Gastrocnemius medialis (tissue), 4 donors: Measurements from ENCODE around the gene GALNT17. TPM values are rescaled to one million over a fixed set of nuclear protein-coding genes. Genes with fewer than 3 reads are reported as not detected.

ENCODE experiments used
- ATAC-seq, 2 donors: fragments of 150-250 bp; one replicate each; pipeline ENCODE4 v1.9.1; 2016
- DNase-seq, 2 donors: peaks; one replicate each; pipeline ENCODE4 v3.0.0-alpha.2; 2019
- H3K27ac ChIP-seq, 4 donors: fragments of 200-600 bp; sonication (generic); 1 replicate in 1 of 4; 2 replicates in 3 of 4; pipeline ENCODE4 v1.5.1; 2016 to 2018; ENCODE audit warnings: mild to moderate bottlenecking in 2 of 4, moderate library complexity in 1 of 4
- H3K27me3 ChIP-seq, 3 donors: fragments of 200-600 bp; sonication (generic) in 2 of 3; 1 replicate in 1 of 3; 2 replicates in 2 of 3; pipeline versions ENCODE4 v1.5.1 to v1.6.0; 2016 to 2019; ENCODE audit warnings: mild to moderate bottlenecking in 1 of 3, moderate library complexity in 1 of 3
- H3K36me3 ChIP-seq, 2 donors: fragments of 200-600 bp; sonication (generic) in 1 of 2; one replicate each; pipeline ENCODE4 v1.5.1; 2017 to 2018
- H3K4me1 ChIP-seq, 2 donors: fragments of 200-600 bp; sonication (generic) in 1 of 2; one replicate each; pipeline ENCODE4 v1.5.1; 2016 to 2017; ENCODE audit warnings: mild to moderate bottlenecking in 2 of 2
- H3K4me3 ChIP-seq, 4 donors: fragments of 200-600 bp; sonication (generic) in 3 of 4; 1 replicate in 1 of 4; 2 replicates in 3 of 4; pipeline ENCODE4 v1.5.1; 2016 to 2019; ENCODE audit warnings: mild to moderate bottlenecking in 2 of 4
- H3K9me3 ChIP-seq, 3 donors: fragments of 200-600 bp; sonication (generic) in 2 of 3; 1 replicate in 1 of 3; 2 replicates in 2 of 3; pipeline ENCODE4 v1.5.1; 2016 to 2019
- CTCF ChIP-seq, 5 experiments: fragments of 450-650 bp in 3 of 5; fragments of 200-600 bp in 2 of 5; sonication (generic) in 2 of 5; IDR thresholded peaks in 4 of 5; conservative IDR thresholded peaks in 1 of 5; 1 replicate in 4 of 5; 2 replicates in 1 of 5; pipeline ENCODE4 v1.5.1; 2016 to 2019; ENCODE audit warnings: antibody characterized with exemption in 5 of 5, mild to moderate bottlenecking in 3 of 5, moderate library complexity in 3 of 5
- POLR2A ChIP-seq, 2 donors: fragments of 450-650 bp; IDR thresholded peaks; one replicate each; pipeline ENCODE4 v1.6.1; 2017; ENCODE audit warnings: antibody characterized with exemption in 2 of 2, mild to moderate bottlenecking in 2 of 2, moderate library complexity in 2 of 2
- in situ Hi-C, 4 donors: fragments of 200-750 bp; cut with MboI; loops; one replicate each; pipeline versions ENCODE4 v1.15.0 to v1.8.0; 2017; ENCODE audit warnings: low sequenced_read_pairs in 4 of 4
- intact Hi-C: fragments of 100-400 bp; cut with DNase I; formaldehyde crosslinking; loops from one replicate; pipeline ENCODE4 v1.15.1; 2023; ENCODE audit warnings: low total_unique reads
- total RNA-seq, 4 donors: library from RNA; depleted of rRNA; stranded (reverse); fragments of >200 nt; gene quantifications; one replicate each; pipeline versions ENCODE4 v1.1.0 to v1.2.3, GENCODE V29; 2016

Gene GALNT17
- total RNA-seq, 4 donors from 2014 or later: 1.9 to 13.0 (median 12.3) TPM

GRCh38 chr7:71507680-71508602 lies 376.0 kb downstream of the GALNT17 start:
- no peak for DNase-seq
- no peak for TF ChIP-seq CTCF (IDR thresholded peaks at IDR 0.05 in 4 of 5, conservative IDR thresholded peaks at IDR 0.05 in 1 of 5)
- no peak overlapping the region for H3K4me3 ChIP-seq
- no peak overlapping the region for H3K27ac ChIP-seq
- ATAC-seq: no peak
- in situ Hi-C loops (no loop called here), intact Hi-C loops (no loop called here)
- no peaks in the 10 kb centered on the region for H3K4me1 ChIP-seq
- no peaks in the 10 kb centered on the region for H3K27me3 ChIP-seq
- H3K36me3 ChIP-seq: no peaks in the 10 kb centered on the region
- no peaks in the 10 kb centered on the region for H3K9me3 ChIP-seq

GRCh38 chr7:71509381-71509780 lies 377.4 kb downstream of the GALNT17 start:
- Histone ChIP-seq H3K4me3 (no peak overlapping the region), H3K27ac (no peak overlapping the region), H3K9me3 (no peaks in the 10 kb centered on the region), H3K4me1 (no peaks in the 10 kb centered on the region), H3K27me3 (no peaks in the 10 kb centered on the region), H3K36me3 (no peaks in the 10 kb centered on the region)
- intact Hi-C loops (no loop called here), in situ Hi-C loops (no loop called here)
- DNase-seq (no peak), ATAC-seq (no peak)
- TF ChIP-seq POLR2A (IDR thresholded peaks at IDR 0.05): no peak

- no peak overlapping the region for H3K4me3 ChIP-seq
- no peaks in the 10 kb centered on the region for H3K27me3 ChIP-seq
- no peaks in the 10 kb centered on the region for H3K36me3 ChIP-seq
- TF ChIP-seq POLR2A (IDR thresholded peaks at IDR 0.05) (no peak), CTCF (IDR thresholded peaks at IDR 0.05 in 4 of 5, conservative IDR thresholded peaks at IDR 0.05 in 1 of 5) (no peak)
- H3K4me1 ChIP-seq: no peaks in the 10 kb centered on the region
- DNase-seq (no peak), ATAC-seq (no peak)
- H3K27ac ChIP-seq: no peak overlapping the region
- intact Hi-C loops (no loop called here), in situ Hi-C loops (no loop called here)
- no peaks in the 10 kb centered on the region for H3K9me3 ChIP-seq
These were observed 379.4 kb downstream of the GALNT17 start for GRCh38 chr7:71511361-71511807.

GRCh38 chr7:71517940-71518699 lies 386.2 kb downstream of the GALNT17 start:
- DNase-seq: no peak
- ATAC-seq: no peak
- no peaks in the 10 kb centered on the region for H3K4me1 ChIP-seq
- H3K36me3 ChIP-seq: no peaks in the 10 kb centered on the region
- no peak for TF ChIP-seq POLR2A (IDR thresholded peaks at IDR 0.05)
- no peak for TF ChIP-seq CTCF (IDR thresholded peaks at IDR 0.05 in 4 of 5, conservative IDR thresholded peaks at IDR 0.05 in 1 of 5)
- H3K27me3 ChIP-seq: no peaks in the 10 kb centered on the region
- H3K4me3 ChIP-seq: no peak overlapping the region
- no peak overlapping the region for H3K27ac ChIP-seq
- intact Hi-C loops (no loop called here), in situ Hi-C loops (no loop called here)
- no peaks in the 10 kb centered on the region for H3K9me3 ChIP-seq

- no peaks in the 10 kb centered on the region for H3K9me3 ChIP-seq
- no peak overlapping the region for H3K4me3 ChIP-seq
- H3K4me1 ChIP-seq: no peaks in the 10 kb centered on the region
- ATAC-seq (no peak), DNase-seq (no peak)
- intact Hi-C loops: no loop called here
- H3K36me3 ChIP-seq: no peaks in the 10 kb centered on the region
- H3K27me3 ChIP-seq: no peaks in the 10 kb centered on the region
- in situ Hi-C loops: no loop called here
- no peak for TF ChIP-seq POLR2A (IDR thresholded peaks at IDR 0.05)
- TF ChIP-seq CTCF (IDR thresholded peaks at IDR 0.05 in 4 of 5, conservative IDR thresholded peaks at IDR 0.05 in 1 of 5): no peak
- no peak overlapping the region for H3K27ac ChIP-seq
These were observed 386.9 kb downstream of the GALNT17 start for GRCh38 chr7:71518880-71519279.
